HG02884 (cell line): ENCODE results near the gene PTGIS.

ENCODE experiments used
- ATAC-seq: cut with Tn5 transposase; IDR thresholded peaks from one replicate; pipeline ENCODE4 v1.9.1; 2021; ENCODE audit warnings: mild to moderate bottlenecking, moderate library complexity; ENCODE audit not compliant: unreplicated experiment

The PTGIS gene

DNA sequence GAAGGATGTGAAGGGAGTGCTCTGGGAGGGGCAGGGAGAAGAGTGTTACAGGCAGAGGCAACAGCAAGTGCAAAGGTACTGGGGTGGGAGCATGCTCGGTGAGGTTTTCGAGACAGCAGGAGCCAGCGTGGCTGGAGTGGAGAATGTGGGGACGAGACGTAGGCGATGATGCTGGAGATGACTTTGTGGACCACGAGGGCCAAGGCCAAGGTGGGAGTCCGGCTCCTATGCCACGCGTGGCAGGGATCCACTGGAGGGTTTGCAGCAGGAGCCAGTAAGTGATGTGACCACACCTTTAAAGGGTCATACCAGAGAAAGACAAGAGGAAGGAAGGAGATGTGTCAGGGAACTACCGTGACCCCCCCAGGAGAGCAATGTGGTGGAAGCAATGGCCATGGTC lies 7.3 kb downstream of the PTGIS start:
- no peak for ATAC-seq

DNA sequence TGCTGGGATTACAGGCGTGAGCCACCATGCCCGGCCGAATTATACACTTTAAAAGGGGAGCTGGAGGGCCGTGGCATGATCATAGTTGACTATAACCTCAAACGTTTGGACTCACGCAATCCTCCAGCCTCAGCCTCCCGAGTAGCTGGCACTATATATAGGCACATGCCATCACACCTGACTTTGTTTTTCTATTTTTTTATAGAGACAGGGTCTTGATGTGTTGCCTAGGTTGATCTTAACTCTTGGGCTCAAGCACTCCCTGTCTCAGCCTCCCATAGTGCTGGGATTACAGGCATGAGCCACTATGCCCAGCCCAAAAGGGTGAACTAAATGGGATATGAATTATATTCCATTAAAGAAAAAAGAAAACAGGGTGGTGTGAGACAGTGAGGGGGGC lies 7.8 kb downstream of the PTGIS start:
- no peak for ATAC-seq

DNA sequence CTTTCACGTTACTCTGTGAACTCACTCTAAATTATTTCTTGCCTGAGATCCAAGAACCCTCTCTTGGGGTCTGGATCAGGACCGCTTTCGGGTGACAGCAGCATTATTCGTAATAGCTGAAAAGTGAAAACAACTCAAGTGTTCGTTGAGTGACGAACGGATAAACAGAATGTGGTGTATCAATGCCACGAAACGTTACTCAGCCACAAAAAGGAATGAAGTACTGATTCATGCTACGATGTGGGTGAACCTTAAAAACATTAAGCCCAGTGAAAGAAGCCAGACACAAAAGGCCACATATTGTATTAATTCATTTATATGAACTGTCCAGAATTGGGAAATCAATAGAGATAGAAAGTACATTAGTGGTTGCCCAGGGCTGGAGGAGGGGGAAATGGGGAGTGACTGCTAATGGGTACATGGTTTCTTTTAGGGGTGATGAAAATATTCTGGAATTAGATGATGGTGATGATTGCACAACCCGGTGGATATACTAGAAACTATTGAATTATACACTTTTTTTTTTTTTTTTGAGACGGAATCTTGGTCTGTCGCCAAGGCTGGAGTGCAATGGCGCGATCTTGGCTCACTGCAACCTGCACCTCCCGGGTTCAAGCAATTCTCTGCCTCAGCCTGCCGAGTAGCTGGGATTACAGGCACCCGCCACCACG lies 8.4 kb downstream of the PTGIS start:
- no peak for ATAC-seq

DNA sequence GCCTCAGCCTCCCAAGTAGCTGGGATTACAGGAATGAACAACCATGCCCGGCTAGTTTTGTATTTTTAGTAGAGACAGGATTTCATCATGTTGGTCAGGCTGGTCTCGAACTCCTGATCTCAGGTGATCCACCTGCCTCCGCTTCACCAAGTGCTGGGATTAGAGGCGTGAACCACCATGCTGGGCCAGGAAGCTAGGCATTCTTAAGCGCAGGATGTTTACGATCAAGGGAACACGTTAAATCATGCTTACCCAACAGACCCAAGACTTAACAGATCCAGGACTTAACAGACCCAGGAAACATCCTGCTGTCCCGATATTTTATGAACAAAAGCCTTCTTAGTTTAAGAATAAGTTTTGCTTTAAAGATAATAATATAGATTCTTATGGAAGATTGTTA lies 9.1 kb downstream of the PTGIS start:
- ATAC-seq, result no peak

DNA sequence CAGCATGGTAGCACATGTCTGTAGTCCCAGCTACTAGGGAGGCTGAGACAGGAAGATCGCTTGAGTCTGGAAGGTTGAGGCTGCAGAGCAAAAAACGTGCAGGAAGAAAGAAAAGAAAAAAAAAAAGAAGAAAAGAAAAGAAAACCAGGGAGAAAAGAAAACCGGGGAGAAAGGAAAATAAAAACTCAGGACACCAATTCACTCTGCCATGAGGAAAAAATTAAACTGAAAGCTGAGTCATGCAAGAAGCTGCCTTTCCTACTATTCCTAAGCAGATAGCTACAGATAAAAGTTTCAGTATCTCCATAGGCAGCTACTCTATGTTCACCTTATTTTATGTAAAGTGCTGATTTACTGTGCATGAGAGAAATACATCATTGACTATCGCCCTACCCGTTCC lies 10.5 kb downstream of the PTGIS start:
- ATAC-seq, result no peak

DNA sequence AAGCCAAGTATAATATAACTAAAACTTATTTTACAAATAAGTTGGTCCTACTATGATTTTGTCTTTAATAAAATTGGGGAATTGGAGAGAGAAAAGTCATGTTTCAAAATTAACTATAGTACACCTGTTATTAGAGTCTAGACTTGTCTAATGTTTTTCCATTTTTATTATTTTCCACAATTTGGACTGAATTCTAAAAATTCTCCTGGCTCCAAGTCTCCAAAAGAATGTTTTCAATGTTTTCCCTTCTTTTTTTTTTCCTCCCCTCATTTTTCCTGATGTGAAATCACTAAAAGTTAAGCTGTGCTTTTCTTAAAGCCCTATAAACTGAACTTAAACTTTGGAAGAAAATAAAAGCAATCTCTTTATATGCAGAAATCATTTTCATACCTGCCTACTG lies 11.3 kb downstream of the PTGIS start:
- ATAC-seq, result no peak

DNA sequence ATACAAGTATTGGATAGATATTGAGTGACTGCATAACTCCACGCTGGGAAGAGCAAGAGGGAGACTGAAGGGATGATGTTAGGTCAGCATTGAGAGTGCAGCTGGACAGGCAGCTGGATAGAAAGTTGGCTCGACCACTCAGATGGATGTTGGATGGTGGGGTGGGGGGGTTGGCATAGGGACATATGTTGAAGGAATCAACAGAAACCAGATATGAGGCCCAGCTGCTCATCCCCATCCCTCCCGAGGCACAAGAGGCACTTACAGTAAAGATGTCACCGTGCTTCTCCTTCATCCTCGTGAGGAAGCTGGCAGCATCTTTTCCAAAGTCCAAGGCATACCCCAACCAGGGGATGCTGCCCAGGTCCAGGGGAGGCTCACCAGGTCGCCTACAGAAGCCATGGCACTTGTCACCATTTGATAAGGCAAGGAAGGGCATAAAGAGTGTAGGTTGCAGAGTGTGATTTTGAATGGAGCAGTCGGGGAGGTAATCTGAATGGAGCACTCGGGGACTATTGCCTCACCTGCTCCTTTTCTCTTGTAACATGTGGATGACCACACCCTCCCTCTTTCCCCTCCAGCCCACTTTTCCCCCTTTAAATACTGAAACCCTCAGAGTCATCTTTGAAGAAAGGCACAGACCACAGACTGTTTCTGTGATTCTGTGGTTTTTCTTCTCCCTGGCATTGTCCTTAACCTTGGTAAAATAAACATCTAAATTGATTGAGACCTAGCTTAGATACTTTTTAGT lies 18.0 kb downstream of the PTGIS start:
- ATAC-seq, result no peak

DNA sequence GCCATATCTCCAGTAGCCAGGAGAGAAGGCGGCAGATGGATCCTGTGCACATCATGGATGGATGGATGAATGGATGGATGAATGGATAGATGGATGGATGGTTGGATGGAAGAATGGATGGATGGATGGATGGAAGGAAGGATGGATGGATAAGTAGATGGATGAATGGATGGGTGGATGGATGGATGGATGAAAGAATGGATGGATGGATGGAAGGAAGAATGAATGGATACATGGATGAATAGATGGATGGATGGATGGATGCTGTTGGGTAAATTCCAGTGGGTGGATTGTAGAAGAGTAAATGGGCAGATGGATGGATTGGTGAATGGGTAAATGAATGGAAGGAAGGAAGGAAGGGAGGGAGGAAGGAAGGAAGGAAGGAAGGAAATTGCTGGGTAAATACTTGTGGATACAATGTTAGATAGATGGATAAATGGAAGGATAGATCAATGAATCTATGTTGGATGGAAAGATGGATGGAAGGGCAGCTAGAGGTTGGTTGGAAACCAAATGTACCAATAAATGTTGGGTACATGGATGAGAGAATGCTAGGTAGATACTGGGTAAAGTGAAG lies 19.5 kb downstream of the PTGIS start:
- ATAC-seq, result no peak

DNA sequence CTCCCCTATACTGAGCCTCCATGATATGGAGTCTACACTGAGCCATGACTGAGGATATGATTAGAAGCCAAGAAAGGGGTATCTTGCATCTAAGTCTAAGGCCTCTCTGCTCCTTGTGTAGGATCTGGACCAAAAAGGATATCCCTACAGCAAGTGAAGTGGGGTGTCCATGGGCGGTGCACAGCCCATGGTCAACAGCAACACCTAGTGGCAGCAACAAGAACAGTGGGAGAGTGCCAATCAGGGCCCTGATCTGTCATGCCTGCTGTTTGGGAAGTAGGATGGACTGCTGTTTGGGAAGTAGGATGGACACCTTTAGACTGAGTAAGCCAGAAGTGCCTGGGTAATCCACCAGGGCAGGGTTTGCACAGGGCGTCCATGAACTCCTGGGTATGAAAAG lies 22.4 kb downstream of the PTGIS start:
- ATAC-seq, result no peak

DNA sequence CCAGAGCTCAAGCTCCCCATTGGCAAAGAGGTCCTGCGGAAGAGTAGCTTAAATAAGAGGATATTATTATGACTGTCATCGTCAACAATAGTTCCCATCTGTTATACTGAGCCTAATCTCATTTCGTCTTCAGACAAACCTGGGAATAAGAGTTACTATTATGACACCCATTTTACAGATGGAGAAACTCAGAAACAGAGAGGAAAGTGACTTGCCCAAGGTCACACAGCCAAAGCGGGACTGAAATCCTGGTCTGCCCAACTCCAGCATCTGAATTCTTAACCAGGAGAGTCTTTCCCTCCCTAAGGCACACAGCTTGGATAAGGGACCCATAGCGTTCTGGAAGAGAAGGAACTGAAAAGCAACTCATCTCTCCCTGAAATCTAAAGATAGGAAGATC lies 23.4 kb downstream of the PTGIS start:
- no peak for ATAC-seq

DNA sequence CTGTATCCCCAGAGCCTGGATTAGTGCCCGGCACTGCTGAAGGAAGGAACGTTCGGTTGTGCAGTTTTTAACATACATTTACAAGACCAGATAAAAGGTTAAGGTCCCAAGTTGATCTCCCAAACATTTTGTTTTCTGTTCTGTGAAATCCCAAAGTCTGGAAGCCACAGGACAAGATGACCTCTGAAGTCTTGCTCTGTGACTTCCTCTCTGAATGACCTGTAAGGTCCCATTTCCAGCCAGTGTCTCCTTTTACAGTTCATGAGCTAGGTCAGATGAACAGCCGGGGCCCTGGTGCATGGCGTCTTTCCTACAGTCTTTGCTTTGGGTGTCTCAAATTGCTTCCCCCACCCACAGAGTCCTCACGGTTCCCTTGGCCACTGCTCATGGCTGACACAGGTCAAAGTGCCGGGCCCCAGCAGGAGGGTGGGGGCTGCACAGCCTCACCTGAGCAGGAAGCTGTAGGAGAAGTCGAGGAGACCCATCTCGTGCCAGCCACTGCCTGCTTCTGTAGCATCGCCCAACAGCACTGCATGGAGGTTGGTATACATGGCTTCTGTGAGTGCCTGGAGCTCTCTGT lies 24.0 kb downstream of the PTGIS start:
- ATAC-seq, result no peak

DNA sequence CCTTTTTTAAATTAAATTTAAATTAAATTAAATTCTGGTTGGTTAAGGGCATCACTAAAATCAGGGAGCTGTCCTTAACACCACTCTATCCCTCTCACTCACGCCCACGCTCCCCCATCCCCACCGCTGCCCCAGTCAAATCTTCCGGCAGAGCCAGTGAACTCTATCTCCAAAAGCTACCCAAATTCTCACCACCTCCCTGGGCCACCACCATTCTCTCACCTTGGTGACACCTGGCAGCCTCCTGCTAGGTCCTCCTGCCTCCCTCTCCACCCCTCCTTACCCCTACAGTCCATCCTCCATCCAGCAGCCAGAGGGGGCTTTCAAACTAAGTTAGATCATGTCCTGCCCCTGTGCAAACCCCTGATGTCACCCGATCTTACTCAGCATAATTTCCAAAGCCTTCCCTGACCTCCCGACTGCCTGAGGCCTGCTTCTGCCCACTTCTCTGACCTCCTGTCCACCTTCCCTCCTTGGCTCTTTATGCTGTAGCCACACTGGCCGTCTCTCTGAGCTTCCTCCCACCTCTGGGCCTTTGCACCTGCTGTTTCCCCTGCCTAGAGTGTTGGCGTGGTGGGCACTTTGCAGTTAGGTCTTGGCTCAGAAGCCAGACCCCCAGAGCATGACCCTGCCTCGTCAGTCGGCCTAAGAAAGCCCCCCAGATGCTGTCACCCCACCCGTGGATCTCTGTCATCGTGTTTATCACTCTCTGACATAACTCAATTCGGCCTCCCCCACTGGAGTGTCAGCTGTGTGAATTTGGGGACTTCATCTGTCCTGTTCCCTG lies 24.7 kb downstream of the PTGIS start:
- ATAC-seq, result no peak

DNA sequence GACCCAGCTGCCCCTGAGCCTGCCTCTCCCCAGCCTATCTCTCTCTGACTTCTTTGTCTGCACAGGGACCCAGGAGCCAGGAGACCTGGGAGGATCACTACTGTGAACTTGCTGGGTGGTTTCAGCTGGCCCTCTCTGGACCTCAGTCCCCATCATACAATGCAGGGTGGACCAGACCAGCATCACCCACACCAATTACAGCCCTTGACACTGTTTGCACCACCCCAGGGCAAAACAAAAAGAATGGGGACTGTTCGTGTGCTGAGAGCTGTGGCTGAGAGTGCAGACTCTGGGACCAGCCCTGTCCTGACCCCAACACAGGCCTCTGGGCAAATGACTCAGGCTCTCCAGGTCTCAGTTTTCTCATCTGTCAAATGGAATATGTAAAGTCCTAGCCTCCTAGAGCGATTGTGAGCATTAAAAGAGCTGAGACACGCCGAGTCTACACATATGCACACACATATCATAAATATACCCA lies 25.4 kb downstream of the PTGIS start:
- no peak for ATAC-seq

DNA sequence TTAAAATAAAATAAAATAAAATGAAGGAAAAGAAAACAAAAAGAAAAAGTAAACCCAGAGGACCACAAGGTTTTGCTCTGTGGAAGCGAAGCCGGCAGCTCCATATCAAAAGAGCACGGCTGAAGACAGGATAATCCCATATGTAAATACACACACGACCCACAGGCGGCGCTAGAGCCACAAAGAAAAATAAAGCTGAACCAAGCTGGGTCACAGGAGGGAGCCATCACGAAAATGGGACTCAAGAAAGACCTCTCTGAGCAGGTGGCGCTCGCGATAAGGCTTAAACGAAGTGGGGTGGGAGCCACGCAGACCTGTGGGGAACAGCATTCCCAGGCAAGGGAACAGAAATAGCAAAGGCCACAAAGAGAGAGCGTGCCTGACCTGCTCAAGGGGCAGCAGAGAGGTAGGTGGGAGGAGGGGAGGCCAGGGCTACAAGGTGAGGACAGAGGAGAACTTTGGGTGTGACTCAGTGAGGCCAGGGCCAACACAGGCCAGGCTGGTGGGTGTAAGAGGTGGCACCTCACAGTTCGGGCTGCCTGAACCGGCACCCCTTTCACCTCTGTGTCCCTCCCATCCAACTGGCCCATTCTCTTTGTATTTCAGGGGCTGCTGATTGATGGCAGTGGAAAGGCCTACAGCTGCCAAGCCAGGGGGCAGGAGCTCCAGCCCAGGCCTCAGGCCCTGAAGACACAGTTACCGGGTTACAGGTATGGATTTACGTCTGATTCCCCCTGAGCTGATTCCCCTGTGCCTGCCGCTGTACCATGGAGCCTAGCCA lies 26.0 kb downstream of the PTGIS start:
- ATAC-seq, result no peak

DNA sequence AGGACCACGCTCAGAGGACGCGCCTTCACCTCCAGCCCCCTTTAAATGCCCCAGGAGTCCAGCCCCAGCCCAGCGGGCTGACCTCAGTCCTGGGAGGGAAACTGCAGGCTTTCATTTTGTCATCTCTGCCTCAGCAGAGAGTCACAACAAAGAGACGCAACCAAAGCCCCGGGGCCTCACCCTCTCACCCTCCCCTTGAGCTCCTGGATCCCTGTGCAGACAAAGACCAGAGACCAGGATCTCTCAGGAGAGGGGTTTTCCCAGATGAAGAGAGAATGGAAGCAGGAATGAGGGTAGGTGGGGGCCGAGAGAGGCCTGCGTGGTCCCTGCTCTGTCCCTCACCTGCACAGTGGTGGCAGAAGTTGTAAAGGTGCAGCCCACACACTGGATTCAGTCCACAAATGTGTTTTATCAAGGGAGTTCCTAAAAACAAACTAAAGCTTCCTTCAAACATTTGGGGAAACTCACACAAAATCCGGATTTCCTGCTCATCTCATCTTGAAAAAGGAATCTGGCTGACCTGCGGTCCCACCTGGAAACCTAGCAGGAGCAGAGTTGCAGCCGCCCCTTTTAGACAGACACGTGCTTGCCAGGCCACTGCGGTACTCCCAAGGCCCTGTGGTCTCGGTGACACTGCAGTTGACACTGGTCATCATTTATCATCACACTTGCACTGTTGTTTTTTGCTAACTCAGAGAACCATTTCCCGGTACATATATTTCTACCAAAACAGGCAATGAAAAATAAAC lies 27.1 kb downstream of the PTGIS start:
- ATAC-seq, result no peak

DNA sequence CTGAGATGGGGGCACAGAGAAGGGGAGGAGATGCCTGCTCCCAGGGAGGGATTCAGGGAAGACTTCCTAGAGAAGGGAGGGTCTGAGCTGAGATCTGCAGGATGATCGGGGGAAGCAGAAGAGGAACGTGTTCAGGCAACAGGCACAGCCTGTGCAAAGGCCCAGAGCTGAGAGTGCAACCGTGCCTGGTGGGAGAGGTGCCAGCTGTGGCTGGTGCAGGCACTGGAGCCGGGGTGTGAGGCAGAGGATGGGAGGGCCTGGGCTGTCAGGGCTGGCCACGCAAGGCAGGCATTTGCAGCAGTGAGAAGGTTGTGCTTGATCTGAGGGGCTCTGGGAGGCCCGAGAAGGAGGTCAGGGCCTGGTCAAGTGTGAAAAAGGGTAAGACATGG lies 27.7 kb downstream of the PTGIS start:
- no peak for ATAC-seq

DNA sequence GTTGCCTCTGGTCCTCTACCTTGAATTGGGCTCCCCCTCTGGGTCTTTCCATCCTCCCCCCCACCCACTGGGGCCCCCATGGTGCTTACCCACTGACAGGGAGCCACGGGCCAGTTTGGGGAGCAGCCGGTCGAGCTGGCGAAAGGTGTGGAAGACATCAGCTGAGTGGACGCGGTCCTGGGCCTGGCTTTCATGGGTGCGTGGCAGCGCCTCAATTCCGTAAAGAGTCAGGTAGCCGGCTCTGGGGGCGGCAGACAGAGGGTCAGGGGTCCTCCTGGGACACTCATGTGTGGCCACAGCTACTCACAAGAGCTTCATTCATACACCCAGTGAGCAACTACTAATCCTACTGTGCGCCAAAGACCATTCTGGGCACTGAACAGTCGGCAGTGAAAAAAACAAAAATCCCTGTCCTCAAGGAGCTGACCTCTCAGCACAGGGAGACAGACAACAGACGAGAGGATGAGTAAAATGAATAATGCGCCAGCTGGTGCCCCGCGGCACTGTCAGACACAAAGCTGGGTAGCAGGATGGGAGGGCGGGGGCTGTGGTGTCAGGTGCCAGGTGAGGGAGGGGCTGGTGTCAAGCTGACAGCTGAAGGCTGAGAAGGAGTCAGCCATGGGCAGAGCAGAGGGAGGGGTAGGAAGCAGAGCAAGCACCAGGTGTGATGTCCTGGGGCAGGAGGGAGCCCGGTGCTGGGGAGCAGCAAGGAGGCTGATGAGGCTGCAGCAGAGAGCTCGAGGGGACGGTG lies 28.3 kb downstream of the PTGIS start:
- no peak for ATAC-seq

DNA sequence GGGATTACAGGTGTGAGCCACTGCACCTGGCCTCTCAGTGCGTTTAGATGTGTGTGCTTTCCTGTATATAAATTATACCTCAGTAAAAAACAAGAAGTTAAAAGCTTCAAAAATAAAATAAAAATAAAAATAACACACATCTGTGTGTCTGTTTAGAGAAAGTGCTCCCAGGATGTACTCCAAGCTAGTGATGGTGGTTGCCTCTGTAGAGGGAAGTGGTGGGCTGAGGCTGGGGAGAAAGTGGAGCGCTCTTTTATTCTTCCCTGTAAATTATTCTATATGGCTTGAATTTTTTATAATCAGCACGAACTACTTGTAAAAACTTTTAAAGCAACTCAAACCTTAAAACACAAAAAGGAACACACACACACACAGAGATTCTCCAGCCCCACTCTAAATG lies 29.0 kb downstream of the PTGIS start:
- no peak for ATAC-seq

DNA sequence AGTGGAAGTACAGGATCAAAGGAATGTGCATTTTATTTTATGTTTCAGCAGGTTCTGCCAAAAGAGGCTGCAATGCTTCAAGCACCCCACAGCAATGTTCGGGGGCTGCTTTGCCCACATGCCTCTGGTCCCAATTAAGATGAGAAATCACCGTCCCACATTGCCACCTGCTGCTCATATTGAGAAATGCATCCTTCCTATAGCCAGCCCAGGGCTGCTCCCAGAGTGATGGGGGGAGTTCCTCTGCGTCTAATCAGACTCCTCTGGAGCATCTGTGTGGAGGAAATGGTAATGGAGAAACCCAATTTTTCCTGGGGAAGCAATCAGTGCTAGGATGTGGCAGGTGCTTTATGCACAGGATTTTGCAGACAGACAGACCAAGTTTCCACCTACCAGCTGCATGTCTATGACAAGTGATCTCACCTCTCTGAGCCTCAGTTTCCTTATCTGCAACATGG lies 33.7 kb downstream of the PTGIS start:
- ATAC-seq, result no peak
